Dedifferentiated amniotic fluid mesenchymal stem cell (primary cell): ENCODE results near the gene ARHGAP42.
"Not testable (repeated sequence)": the region's sequence is repeated elsewhere in the genome, so short reads cannot be mapped to it uniquely, and the experiment has no call there.

Experiments used
- DNase-seq: peaks from one replicate; pipeline ENCODE4 v3.0.0-alpha.2; 2016; ENCODE audit errors: extremely low spot score

Gene ARHGAP42

DNA sequence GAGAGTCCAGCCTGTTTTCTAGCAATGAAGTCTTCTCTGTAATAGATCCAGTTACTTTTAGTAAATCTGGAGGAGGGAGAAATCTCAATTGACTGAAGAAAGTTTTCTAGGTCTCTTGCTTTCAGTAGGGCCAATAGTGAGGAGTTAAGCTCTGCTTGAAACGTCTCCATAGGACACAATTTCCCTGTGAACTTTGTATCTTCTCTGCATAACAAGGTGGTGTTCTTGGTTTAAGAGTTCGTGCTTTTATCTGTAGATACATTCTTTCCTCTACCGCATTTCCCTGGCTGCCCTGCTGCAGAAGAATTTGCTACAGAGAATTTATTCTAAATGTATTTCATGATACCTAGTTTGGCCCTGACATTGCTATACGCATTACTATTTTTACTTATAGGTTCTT, 183.1 kb downstream of the ARHGAP42 start:
- DNase-seq, result no peak

GRCh38 chr11:100872951-100873740, 186.1 kb downstream of the ARHGAP42 start:
- DNase-seq, result no peak

DNA sequence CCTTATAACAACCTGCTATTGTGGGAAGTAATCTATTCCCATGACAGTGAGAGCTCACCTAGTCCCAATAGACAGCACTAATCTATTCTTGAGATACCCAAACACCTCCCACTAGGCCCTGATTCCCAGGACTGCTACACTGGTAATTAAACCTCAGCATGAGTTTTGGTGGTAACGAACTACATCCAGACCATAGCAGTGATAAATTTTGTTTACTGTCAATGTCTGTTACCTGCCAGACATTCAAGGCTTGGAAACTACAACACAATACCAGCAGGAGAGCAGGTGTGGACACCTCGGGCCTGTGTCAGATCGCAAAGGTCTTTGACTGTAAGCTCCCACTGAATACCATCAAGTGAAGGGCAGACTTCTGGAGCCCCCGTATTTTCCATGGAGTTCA, 187.1 kb downstream of the ARHGAP42 start:
- DNase-seq, result no peak

- no peak for DNase-seq
These were observed 188.4 kb downstream of the ARHGAP42 start for GRCh38 chr11:100875521-100875869.

- DNase-seq, result peak; percentile 92
These were observed 189.9 kb downstream of the ARHGAP42 start for GRCh38 chr11:100876815-100877520.

- no peak for DNase-seq
These were observed 191.4 kb downstream of the ARHGAP42 start for GRCh38 chr11:100878474-100878873.

DNA sequence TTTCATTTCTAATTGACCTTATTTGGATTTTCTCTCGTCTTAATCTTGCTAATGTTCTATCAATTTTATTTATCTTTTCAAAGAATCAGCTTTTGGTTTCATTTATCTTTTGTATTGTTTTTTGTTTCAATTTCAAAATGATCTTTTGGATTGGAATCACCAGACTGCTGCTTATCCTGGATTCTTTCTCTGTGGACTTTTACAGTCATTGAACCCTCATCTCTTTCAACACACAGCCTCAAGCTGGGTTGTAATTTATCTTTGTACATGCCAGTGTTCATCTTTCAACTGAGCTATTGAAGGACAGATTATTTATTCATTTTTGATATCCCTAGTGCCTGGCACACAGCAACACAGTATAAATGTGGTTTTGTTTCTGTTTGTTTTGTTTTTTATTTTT, 195.9 kb downstream of the ARHGAP42 start:
- DNase-seq, result no peak

DNA sequence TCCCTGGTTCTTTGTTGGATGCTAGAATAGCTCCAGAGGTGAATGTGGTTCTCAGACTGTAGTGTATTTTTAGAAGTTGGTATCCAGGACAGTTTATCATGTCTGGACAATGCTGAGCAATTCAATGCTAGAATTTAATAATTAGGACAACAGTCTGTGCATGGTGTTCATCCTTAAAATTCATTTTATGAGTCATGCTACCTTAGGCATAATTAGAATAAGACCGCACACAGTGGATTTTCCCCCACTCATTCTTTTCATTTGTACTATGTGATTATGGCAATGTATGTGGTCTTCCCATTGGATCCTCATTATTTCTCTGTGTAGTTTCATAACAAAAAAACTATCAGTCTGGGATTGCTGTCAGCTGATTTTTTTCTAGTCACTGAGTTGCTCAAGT, 196.7 kb downstream of the ARHGAP42 start:
- DNase-seq, result no peak

GRCh38 chr11:100887659-100888058, 200.6 kb downstream of the ARHGAP42 start:
- DNase-seq, result no peak

DNA sequence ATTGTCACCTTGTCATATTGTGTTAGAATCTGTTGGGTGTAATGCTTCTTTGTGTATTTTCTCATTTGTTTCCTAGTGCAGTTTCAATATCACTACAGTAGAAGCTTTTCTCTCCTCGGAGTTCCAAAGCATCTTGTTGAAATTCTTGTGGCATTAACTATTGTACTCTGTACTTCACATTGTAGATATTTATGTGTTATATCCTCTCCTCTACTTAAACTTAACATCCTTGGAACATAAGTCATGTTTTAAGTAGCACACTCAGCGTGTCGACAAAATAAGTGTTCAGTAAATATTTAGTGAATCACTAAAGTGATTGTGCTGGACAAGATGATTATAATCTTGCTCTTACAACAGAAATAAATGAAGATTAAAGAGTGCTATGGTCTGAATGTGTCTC, 201.7 kb downstream of the ARHGAP42 start:
- DNase-seq, result no peak

DNA sequence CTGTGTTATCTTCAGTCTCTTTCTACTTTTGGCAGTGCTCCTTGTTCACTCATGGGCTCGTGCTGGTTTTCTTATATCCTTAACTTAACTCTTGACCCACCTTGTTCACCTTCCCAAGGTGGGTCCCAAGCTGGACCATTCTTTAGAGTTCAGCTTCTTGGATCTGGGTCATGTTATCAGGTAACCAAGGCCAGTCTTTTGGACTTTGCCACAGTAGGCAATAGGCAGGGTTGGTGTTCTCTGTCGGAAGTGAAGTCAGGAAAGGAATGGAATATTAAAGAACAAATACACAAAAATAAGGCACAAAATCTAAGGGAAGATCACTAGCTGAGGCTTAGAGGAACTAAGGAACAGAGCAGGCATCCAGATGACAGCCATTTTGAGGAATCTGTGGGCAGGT, 202.7 kb downstream of the ARHGAP42 start:
- DNase-seq, result no peak

- DNase-seq, result peak; percentile 59
These were observed 203.7 kb downstream of the ARHGAP42 start for GRCh38 chr11:100890789-100891188.

DNA sequence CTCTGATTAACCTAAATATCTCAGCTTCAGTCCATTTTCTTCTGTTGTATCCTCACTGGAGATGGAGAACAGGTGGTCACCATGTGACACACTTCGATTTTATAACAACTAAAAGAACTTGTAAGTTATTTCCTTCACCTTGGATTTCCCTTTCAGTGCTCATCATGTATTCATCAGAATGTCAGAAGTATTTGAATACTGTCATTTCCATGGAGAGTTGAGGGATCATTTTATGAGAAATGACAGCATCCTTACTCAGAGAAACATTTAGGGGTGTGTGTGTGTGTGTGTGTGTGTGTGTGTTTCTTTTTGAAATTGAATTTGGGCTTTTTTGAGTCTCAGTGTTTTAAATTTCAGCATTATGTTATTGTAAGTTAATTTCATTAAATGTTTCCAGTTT, 205.8 kb downstream of the ARHGAP42 start:
- DNase-seq, result no peak

GRCh38 chr11:100895449-100895848, 208.4 kb downstream of the ARHGAP42 start:
- no peak for DNase-seq

- not testable (repeated sequence) for DNase-seq
These were observed 208.9 kb downstream of the ARHGAP42 start for GRCh38 chr11:100895976-100896375.

DNA sequence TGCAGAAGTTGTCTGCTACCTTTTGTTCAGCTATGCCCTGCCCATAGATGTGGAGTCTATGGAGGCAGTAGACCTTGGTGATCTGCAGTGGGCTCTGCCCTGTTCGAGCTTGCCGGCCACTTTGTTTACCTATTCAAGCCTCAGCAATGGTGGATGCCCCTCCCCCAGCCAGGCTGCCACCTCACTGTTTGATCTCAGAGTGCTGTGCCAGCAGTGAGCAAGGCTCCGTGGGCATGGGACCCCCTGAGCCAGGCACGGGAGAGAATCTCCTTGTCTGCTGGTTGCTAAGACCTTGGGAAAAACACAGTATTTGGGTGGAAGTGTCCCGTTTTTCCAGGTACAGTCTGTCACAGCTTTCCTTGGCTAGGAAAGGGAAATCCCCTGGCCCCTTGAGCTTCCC, 214.4 kb downstream of the ARHGAP42 start:
- DNase-seq, result not testable (repeated sequence)

DNA sequence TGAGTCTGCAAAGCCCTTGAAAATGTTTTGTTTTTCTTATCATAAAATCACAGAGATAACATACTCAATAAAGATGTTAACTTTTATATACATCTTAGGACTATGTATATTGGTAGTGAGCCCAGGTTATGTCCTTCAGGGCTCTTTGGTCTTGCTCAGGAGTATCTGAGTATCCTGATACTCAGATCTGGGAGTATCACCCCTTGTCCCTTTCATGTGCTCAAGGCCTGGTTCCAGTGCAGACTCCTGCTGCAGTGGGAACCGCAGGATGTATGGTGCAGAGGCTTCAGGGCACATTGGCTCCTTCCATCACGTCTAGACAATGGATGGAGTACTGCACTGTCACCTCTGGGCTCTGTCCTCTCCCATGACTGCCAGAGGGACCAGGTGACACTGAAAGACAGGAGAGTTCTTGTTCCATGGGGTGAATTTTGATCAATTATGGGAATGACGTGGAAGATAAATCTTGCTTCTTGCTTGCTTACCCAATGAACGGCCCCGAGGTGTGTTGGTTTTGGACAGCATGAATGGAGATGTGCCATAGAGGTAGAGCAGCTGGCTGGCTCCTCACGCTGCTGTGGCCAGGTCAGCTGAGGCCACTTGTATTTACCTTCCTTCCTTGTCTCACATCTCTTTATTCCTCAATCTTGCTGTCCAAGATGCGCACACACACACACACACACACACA, 215.5 kb downstream of the ARHGAP42 start:
- DNase-seq, result no peak

DNA sequence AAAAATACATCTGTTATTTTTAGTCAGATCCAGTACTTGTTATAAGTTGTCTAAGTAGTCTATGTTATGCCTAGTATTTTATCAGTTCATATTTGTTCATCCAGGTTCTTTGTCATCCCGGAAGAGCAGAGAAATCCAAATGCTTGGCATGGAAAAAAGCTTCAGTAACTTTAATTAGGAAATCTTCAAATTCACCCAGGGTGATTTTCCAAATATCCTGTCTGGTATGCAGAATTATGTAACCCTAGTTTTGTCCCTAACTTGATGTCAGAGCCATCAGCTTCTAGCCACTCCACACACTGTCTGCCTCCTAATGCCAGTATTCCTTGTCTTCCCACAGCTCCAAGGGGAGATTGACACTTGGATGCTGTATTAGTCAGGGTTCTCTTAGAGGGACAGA, 216.2 kb downstream of the ARHGAP42 start:
- no peak for DNase-seq

GRCh38 chr11:100905684-100906083, 218.6 kb downstream of the ARHGAP42 start:
- DNase-seq, result no peak

DNA sequence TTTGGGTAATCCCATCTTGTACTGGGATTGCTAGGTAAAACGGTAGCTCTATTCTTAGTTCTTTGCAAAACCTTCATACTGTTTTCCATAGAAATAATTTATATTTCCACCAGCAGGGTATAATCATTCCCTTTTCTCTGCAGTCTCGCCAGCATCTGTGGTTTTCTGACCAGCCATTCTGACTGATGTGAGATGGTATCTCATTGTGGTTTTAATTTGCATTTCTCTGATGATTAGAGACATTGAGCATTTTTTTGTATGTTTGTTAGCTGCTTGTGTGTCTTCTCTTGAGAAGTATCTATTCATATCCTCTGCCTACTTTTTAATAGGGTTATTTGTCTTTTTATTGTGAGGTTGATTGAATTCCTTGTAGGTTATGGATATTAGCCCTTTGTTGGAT, 221.7 kb downstream of the ARHGAP42 start:
- no peak for DNase-seq

- no peak for DNase-seq
These were observed 223.7 kb downstream of the ARHGAP42 start for GRCh38 chr11:100910808-100911207.

- no peak for DNase-seq
These were observed 227.5 kb downstream of the ARHGAP42 start for GRCh38 chr11:100914415-100915110.
